ENCODE results near the gene FAIM2. TPM values are rescaled to one million over a fixed set of nuclear protein-coding genes. Genes with fewer than 3 reads are reported as not detected.
"Not testable (repeated sequence)": the region's sequence is repeated elsewhere in the genome, so short reads cannot be mapped to it uniquely, and the experiment has no call there.

The FAIM2 gene
- total RNA-seq, 1 donor from 2014 or later, result 2.9 TPM

DNA sequence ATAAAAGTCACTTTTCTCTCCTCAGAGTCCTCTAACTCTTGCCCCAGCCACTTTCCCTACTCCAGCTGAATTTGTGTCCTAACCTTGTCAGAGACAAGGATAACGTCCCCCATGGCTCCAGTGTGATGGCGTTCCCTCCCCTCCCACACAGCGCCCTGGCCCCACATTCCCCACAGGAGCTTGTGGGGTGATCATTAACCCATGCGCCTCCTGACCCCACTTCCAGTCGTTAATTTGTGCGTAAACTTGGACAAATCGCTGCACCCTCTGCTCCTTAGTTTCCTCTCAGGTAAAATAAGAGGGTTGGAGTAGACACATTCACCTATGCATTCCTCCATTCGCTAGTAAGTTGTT, 37.9 kb downstream of the FAIM2 start:
- TF ChIP-seq, protein P1, sequence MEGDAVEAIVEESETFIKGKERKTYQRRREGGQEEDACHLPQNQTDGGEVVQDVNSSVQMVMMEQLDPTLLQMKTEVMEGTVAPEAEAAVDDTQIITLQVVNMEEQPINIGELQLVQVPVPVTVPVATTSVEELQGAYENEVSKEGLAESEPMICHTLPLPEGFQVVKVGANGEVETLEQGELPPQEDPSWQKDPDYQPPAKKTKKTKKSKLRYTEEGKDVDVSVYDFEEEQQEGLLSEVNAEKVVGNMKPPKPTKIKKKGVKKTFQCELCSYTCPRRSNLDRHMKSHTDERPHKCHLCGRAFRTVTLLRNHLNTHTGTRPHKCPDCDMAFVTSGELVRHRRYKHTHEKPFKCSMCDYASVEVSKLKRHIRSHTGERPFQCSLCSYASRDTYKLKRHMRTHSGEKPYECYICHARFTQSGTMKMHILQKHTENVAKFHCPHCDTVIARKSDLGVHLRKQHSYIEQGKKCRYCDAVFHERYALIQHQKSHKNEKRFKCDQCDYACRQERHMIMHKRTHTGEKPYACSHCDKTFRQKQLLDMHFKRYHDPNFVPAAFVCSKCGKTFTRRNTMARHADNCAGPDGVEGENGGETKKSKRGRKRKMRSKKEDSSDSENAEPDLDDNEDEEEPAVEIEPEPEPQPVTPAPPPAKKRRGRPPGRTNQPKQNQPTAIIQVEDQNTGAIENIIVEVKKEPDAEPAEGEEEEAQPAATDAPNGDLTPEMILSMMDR (IDR thresholded peaks at IDR 0.05), result no peak

DNA sequence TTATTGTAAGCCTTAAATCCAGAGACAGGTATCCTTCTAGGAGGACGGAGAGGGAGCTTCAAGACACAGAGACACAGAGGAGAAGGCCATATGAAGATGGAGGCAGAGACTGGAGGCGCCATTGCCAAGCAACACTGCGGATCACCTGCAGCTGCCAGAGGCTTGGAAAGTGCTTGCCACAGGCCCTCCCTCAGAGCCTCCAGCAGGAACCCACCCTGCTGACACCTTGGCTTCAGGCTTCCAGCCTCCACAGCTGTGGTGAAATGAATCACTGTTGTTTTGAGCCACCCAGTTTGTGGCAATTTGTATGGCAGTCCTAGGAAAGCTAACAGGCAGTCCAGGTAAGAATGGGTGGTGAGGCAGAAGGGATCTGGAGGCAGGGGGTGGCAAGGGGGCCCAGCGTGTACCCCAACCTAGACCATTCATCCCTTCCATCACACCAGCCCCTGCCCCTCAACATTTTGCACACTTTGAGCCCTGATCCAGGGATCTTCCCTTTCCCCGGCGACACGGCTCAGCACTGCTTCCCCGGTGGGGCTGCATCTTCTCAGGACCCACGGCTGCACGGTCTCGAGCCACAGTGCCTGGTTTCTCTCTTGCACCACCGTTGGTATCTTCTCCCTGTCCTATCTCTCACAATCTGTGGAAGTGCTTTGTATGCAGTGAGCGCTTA, 38.5 kb downstream of the FAIM2 start:
- DNase-seq, result no peak
- Histone ChIP-seq H3K4me1 (peaks cover 29% of the 10 kb centered on the region), H3K9me3 (no peaks in the 10 kb centered on the region), H3K36me3 (no peaks in the 10 kb centered on the region), H3K4me3 (no peak overlapping the region), H3K27me3 (ENCODE audit: low read depth) (peaks cover 9% of the 10 kb centered on the region), H3K27ac (no peak overlapping the region)
- TF ChIP-seq, protein P1 (IDR thresholded peaks at IDR 0.05), result no peak
- no peak for ATAC-seq
- intact Hi-C loops (cut with DNase I), result no loop called here

More for the DNA sequence above, 37.9 kb downstream of the FAIM2 start:
- Histone ChIP-seq H3K9me3 (no peaks in the 10 kb centered on the region), H3K4me1 (peaks cover 29% of the 10 kb centered on the region), H3K27ac (no peak overlapping the region), H3K4me3 (no peak overlapping the region), H3K36me3 (no peaks in the 10 kb centered on the region), H3K27me3 (ENCODE audit: low read depth) (peaks cover 9% of the 10 kb centered on the region)
- ATAC-seq (no peak), DNase-seq (no peak)
- intact Hi-C loops (cut with DNase I), result no loop called here

DNA sequence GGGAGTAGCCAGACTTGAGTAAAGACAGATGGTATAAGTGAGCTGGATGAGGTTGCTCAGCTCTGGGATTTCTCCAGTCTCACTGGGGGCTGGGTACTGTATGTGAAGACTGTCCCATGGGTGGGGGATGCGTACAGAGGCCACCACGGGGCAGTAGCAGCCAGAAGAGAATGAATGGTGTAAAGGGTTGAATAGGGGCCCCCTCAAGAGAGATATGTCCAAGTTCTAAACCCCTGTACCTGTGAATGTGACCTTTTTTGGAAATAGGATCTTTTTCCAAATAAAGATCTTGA, 39.0 kb downstream of the FAIM2 start:
- Histone ChIP-seq H3K27ac (no peak overlapping the region), H3K36me3 (no peaks in the 10 kb centered on the region), H3K27me3 (ENCODE audit: low read depth) (peaks cover 9% of the 10 kb centered on the region), H3K9me3 (no peaks in the 10 kb centered on the region), H3K4me3 (no peak overlapping the region), H3K4me1 (peaks cover 28% of the 10 kb centered on the region)
- intact Hi-C loops (cut with DNase I), result no loop called here
- ATAC-seq (no peak), DNase-seq (no peak)
- TF ChIP-seq, protein P1 (IDR thresholded peaks at IDR 0.05), result no peak

DNA sequence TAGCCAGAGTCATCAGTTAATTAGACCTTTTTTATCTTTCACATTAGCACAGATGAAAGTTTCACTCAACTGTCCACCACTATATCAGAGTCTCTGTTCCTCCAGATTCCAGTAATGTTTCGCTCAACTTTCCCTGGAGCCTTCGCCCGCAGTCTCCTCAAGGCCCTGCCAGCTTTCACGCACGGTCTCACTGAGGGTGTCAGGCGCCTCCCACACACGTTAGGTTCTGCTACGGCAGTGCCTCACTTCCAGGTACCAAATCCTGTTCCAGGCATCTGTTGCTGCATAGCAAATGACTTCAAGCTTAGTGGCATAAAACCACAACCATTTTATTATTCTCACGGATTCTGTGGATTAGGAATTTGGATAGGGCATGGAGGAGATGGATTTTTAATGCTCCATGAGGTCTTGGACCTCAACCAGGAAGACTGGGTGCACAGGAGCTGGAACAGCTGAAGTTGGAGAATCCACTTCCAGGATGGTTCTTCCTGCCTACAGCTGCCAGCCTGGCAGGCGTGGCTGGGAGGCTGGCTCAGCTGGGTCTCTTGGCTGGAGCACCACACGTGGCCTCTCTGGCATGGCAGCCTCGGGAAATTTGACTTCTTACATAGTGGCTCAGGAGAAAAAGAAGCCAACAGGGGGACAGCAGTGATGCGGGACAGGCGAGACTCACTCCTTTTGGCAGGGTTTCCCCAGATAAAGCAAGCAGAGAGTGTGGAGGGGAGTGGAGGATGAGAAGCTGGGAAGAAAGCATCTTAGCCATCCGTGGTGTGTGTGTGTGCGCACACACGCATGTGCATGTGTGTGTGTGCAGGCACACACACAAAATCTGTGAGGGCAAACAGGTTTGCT, 39.5 kb downstream of the FAIM2 start:
- TF ChIP-seq, protein P1 (IDR thresholded peaks at IDR 0.05), result no peak
- ATAC-seq (no peak), DNase-seq (no peak)
- intact Hi-C loops (cut with DNase I), result no loop called here
- H3K4me3 ChIP-seq, result no peak overlapping the region
- H3K36me3 ChIP-seq, result no peaks in the 10 kb centered on the region
- no peak overlapping the region for H3K27ac ChIP-seq
- no peaks in the 10 kb centered on the region for H3K9me3 ChIP-seq
- H3K4me1 ChIP-seq, result peaks cover 22% of the 10 kb centered on the region
- H3K27me3 ChIP-seq (ENCODE audit: low read depth), result peaks cover 9% of the 10 kb centered on the region

DNA sequence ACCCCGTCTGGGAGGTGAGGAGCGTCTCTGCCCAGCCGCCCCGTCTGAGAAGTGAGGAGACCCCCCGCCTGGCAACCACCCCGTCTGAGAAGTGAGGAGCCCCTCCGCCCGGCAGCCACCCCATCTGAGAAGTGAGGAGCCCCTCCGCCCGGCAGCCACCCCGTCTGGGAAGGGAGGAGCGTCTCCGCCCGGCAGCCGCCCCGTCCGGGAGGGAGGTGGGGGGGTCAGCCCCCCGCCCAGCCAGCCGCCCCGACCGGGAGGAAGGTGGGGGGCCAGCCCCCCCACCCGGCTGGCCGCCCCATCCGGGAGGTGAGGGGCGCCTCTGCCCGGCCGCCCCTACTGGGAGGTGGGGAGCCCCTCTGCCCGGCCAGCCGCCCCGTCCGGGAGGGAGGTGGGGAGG, 42.8 kb downstream of the FAIM2 start:
- H3K27me3 ChIP-seq (ENCODE audit: low read depth); H3K4me1 ChIP-seq; H3K27ac ChIP-seq; ATAC-seq; H3K36me3 ChIP-seq; H3K9me3 ChIP-seq; intact Hi-C loops (cut with DNase I); H3K4me3 ChIP-seq; DNase-seq: not testable (repeated sequence)

DNA sequence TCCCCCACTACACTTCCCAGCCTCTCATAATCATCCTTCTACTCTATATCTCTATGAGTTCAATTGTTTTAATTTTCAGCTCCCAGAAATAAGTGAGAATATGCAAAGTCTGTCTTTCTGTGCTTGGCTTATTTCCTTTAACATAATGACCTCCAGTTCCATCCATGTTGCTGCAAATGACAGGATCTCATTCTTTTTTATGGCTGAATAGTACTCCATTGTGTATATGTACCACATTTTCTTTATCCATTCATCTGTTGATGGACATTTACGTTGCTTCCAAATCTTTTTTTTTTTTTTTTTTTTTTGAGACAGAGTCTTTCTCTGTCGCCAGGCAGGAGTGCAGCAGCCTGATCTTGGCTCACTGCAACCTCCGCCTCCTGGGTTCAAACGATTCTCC, 47.8 kb downstream of the FAIM2 start:
- H3K27me3 ChIP-seq (ENCODE audit: low read depth), result not testable (repeated sequence)

More for the DNA sequence above, 47.8 kb downstream of the FAIM2 start:
- ATAC-seq; H3K4me1 ChIP-seq; intact Hi-C loops (cut with DNase I); H3K27ac ChIP-seq; H3K9me3 ChIP-seq; H3K4me3 ChIP-seq; DNase-seq; H3K36me3 ChIP-seq: not testable (repeated sequence)

Measured in lower lobe of right lung (tissue), 2 donors.